Tracheal epithelial cell (primary cell): ENCODE data around the gene MRTFA. TPM values are rescaled to one million over a fixed set of nuclear protein-coding genes. Genes with fewer than 3 reads are reported as not detected.

Experiments used
- total RNA-seq: library from RNA; depleted of rRNA; stranded (reverse); fragments of >200 nt; gene quantifications from 2 replicates; pipeline ENCODE4 v1.2.1, GENCODE V29; 2014

MRTFA gene
- total RNA-seq: 13.6 and 18.1 TPM in 2 replicates

GRCh38 chr22:40636380-40637182 lies at the start of gene MRTFA:
Gene MRTFA (minus strand): TSS chr22:40636719.

GRCh38 chr22:40679249-40679963 lies 42.9 kb upstream of the MRTFA start, which contains the start of gene MCHR1:
Gene MCHR1 (plus strand): TSS chr22:40679484. CDS start chr22:40679653, 169 bp downstream.

Other genes starting within 250 kb of the MRTFA start
- 0.24 TPM in 1 of 2 replicates, not detected in the other for gene MCHR1, start 42.8 kb upstream of the MRTFA start, total RNA-seq
- 17.8 and 23.4 TPM in 2 replicates for gene SLC25A17, start 182.6 kb upstream of the MRTFA start, total RNA-seq
- 189 and 212 TPM in 2 replicates for gene ST13, start 219.9 kb upstream of the MRTFA start, total RNA-seq
- 4.6 and 8.1 TPM in 2 replicates for gene XPNPEP3, start 220.4 kb upstream of the MRTFA start, total RNA-seq
- not detected in 2 replicates for gene DNAJB7, start 225.4 kb upstream of the MRTFA start, total RNA-seq